Ectodermal cell (in vitro differentiated cells): ENCODE data around the gene MAPKAPK2.

Experiments used
- H3K27ac ChIP-seq: 2 replicates; pipeline ENCODE4 v1.7.0; 2013; ENCODE audit warnings: mild to moderate bottlenecking, low read depth, low read length; ENCODE audit not compliant: insufficient read depth, poor library complexity, severe bottlenecking
- H3K27me3 ChIP-seq: 2 replicates; pipeline ENCODE4 v1.7.0; 2013; ENCODE audit warnings: mild to moderate bottlenecking, low read length; ENCODE audit not compliant: insufficient read depth, control insufficient read depth, poor library complexity, severe bottlenecking
- H3K36me3 ChIP-seq: one replicate; pipeline ENCODE4 v1.7.0; 2013; ENCODE audit warnings: low read length; ENCODE audit not compliant: control insufficient read depth, insufficient read depth
- H3K4me1 ChIP-seq: one replicate; pipeline ENCODE4 v1.7.0; 2013; ENCODE audit warnings: low read length; ENCODE audit not compliant: control insufficient read depth, insufficient read depth
- H3K4me3 ChIP-seq: 2 replicates; pipeline ENCODE4 v1.7.0; 2013; ENCODE audit warnings: low read depth, low read length, control low read depth; ENCODE audit not compliant: insufficient read depth
- H3K9me3 ChIP-seq: 2 replicates; pipeline ENCODE4 v1.7.0; 2013; ENCODE audit warnings: mild to moderate bottlenecking, low read length, moderate library complexity; ENCODE audit not compliant: control insufficient read depth
- WGBS, 2 experiments: methylation state at CpG; one replicate each; pipeline ENCODE4 v1.1.7; 2013; ENCODE audit warnings: missing lambda C conversion rate in 2 of 2; 5-methylcytosine and 5-hydroxymethylcytosine counted together

MAPKAPK2 gene

GRCh38 chr1:206681359-206681758 lies 3.3 kb upstream of the MAPKAPK2 start:
- Histone ChIP-seq H3K27me3 (peaks cover 36% of the 10 kb centered on the region), H3K9me3 (no peaks in the 10 kb centered on the region), H3K4me3 (no peak overlapping the region), H3K27ac (no peak overlapping the region), H3K4me1 (peaks cover under 1% of the 10 kb centered on the region), H3K36me3 (no peaks in the 10 kb centered on the region)
- 55 to 64% methylated on average over 2 of the region's 2 CpGs for WGBS, 2 experiments

GRCh38 chr1:206682111-206682510 lies 2.6 kb upstream of the MAPKAPK2 start:
- 100% methylated on average over 1 to 2 of the region's 3 CpGs for WGBS, 2 experiments
- Histone ChIP-seq H3K36me3 (no peaks in the 10 kb centered on the region), H3K4me3 (no peak overlapping the region), H3K9me3 (no peaks in the 10 kb centered on the region), H3K27me3 (peaks cover 40% of the 10 kb centered on the region), H3K27ac (no peak overlapping the region), H3K4me1 (peaks cover 8% of the 10 kb centered on the region)

- 93 to 95% methylated on average over 6 of the region's 6 CpGs for WGBS, 2 experiments
- H3K4me3 ChIP-seq: no peak overlapping the region
- no peaks in the 10 kb centered on the region for H3K9me3 ChIP-seq
- peaks cover 20% of the 10 kb centered on the region for H3K4me1 ChIP-seq
- H3K27ac ChIP-seq: no peak overlapping the region
- H3K27me3 ChIP-seq: peaks cover 40% of the 10 kb centered on the region
- H3K36me3 ChIP-seq: no peaks in the 10 kb centered on the region
Observed at GRCh38 chr1:206683313-206683712, 1.4 kb upstream of the MAPKAPK2 start.

GRCh38 chr1:206684003-206684402 lies 702 bp upstream of the MAPKAPK2 start:
- 62 to 72% methylated on average over 7 of the region's 8 CpGs for WGBS, 2 experiments
- Histone ChIP-seq H3K36me3 (no peaks in the 10 kb centered on the region), H3K27ac (no peak overlapping the region), H3K4me3 (peak overlapping the region; percentile 32), H3K9me3 (no peaks in the 10 kb centered on the region), H3K27me3 (peaks cover 40% of the 10 kb centered on the region), H3K4me1 (peaks cover 20% of the 10 kb centered on the region)

- Histone ChIP-seq H3K4me1 (peaks cover 25% of the 10 kb centered on the region), H3K27ac (peak overlapping the region; percentile 52), H3K27me3 (peaks cover 40% of the 10 kb centered on the region), H3K9me3 (no peaks in the 10 kb centered on the region), H3K36me3 (no peaks in the 10 kb centered on the region), H3K4me3 (peak overlapping the region; percentile 80)
- WGBS, 2 experiments: 0% methylated on average over 48 of the region's 48 CpGs
Observed at GRCh38 chr1:206685334-206685768, 646 bp downstream of the MAPKAPK2 start.

- peaks cover 27% of the 10 kb centered on the region for H3K4me1 ChIP-seq
Observed at GRCh38 chr1:206685769-206686477, 1.2 kb downstream of the MAPKAPK2 start.

GRCh38 chr1:206686478-206687249 lies 2.0 kb downstream of the MAPKAPK2 start:
- Histone ChIP-seq H3K36me3 (no peaks in the 10 kb centered on the region), H3K27ac (no peak overlapping the region), H3K27me3 (peaks cover 34% of the 10 kb centered on the region), H3K4me1 (peaks cover 27% of the 10 kb centered on the region), H3K4me3 (peak overlapping the region; percentile 80), H3K9me3 (no peaks in the 10 kb centered on the region)
- 39 to 41% methylated on average over 6 to 8 of the region's 8 CpGs for WGBS, 2 experiments

More at GRCh38 chr1:206685769-206686477, 1.2 kb downstream of the MAPKAPK2 start:
- H3K36me3 ChIP-seq: no peaks in the 10 kb centered on the region
- H3K9me3 ChIP-seq: no peaks in the 10 kb centered on the region
- 0 to 1% methylated on average over 47 to 48 of the region's 48 CpGs for WGBS, 2 experiments
- H3K4me3 ChIP-seq: peak overlapping the region; percentile 80
- H3K27ac ChIP-seq: peak overlapping the region; percentile 52
- peaks cover 40% of the 10 kb centered on the region for H3K27me3 ChIP-seq

GRCh38 chr1:206687251-206687914 lies 2.7 kb downstream of the MAPKAPK2 start:
- Histone ChIP-seq H3K36me3 (no peaks in the 10 kb centered on the region), H3K27me3 (peaks cover 29% of the 10 kb centered on the region), H3K4me1 (peaks cover 31% of the 10 kb centered on the region), H3K4me3 (no peak overlapping the region), H3K27ac (no peak overlapping the region), H3K9me3 (no peaks in the 10 kb centered on the region)
- WGBS, 2 experiments: 43 to 46% methylated on average over 6 to 7 of the region's 7 CpGs

- H3K4me3 ChIP-seq: no peak overlapping the region
- H3K36me3 ChIP-seq: no peaks in the 10 kb centered on the region
- no peaks in the 10 kb centered on the region for H3K9me3 ChIP-seq
- peaks cover 23% of the 10 kb centered on the region for H3K27me3 ChIP-seq
- WGBS, 2 experiments: 0 to 2% methylated on average over 2 of the region's 2 CpGs
- peaks cover 37% of the 10 kb centered on the region for H3K4me1 ChIP-seq
- H3K27ac ChIP-seq: no peak overlapping the region
Observed at GRCh38 chr1:206687915-206688442, 3.3 kb downstream of the MAPKAPK2 start.

GRCh38 chr1:206690516-206690915 lies 5.8 kb downstream of the MAPKAPK2 start:
- WGBS, 2 experiments: 83 to 86% methylated on average over 2 of the region's 2 CpGs
- Histone ChIP-seq H3K4me1 (peaks cover 55% of the 10 kb centered on the region), H3K36me3 (peaks cover 1% of the 10 kb centered on the region), H3K9me3 (no peaks in the 10 kb centered on the region), H3K27me3 (peaks cover 8% of the 10 kb centered on the region), H3K4me3 (no peak overlapping the region), H3K27ac (no peak overlapping the region)
